Chondrocyte (in vitro differentiated cells): Measurements from ENCODE around the gene SEMA3C. TPM values are rescaled to one million over a fixed set of nuclear protein-coding genes. Genes with fewer than 3 reads are reported as not detected.

Experiments used
- DNase-seq: peaks from one replicate; pipeline ENCODE4 v3.0.0; 2021; ENCODE audit warnings: mixed read lengths, low spot score
- H3K27ac Mint-ChIP-seq: one replicate; pipeline ENCODE4 v1.8.0; 2021; ENCODE audit warnings: mild to moderate bottlenecking, moderate library complexity, mixed read lengths; ENCODE audit not compliant: unreplicated experiment
- H3K27me3 Mint-ChIP-seq: 2 replicates; pipeline ENCODE4 v1.8.0; 2021; ENCODE audit warnings: low read depth, mixed read lengths
- H3K36me3 Mint-ChIP-seq: 2 replicates; pipeline ENCODE4 v1.8.0; 2021; ENCODE audit warnings: low read depth, mixed read lengths
- H3K4me1 Mint-ChIP-seq: 2 replicates; pipeline ENCODE4 v1.8.0; 2021; ENCODE audit warnings: low read depth, mild to moderate bottlenecking, mixed read lengths
- H3K4me3 Mint-ChIP-seq: one replicate; pipeline ENCODE4 v1.8.0; 2021; ENCODE audit warnings: mild to moderate bottlenecking, moderate library complexity, mixed read lengths; ENCODE audit not compliant: unreplicated experiment
- H3K9me3 Mint-ChIP-seq: 2 replicates; pipeline ENCODE4 v1.8.0; 2021; ENCODE audit warnings: low read depth, mixed read lengths
- CTCF ChIP-seq: fragments of 200-600 bp; sonication (generic); IDR thresholded peaks from 2 replicates; pipeline ENCODE4 v1.5.0; 2021; ENCODE audit warnings: antibody characterized with exemption, mild to moderate bottlenecking, moderate library complexity
- long read RNA-seq: library from polyadenylated mRNA; stranded (forward); transcript quantifications from one replicate; pipeline ENCODE4 v2.0.0, GENCODE V29; 2021
- total RNA-seq: library from RNA; stranded (reverse); gene quantifications from 3 replicates; pipeline ENCODE4 v1.2.1, GENCODE V29; 2021

Gene SEMA3C
- total RNA-seq: 77.4 to 155 TPM (median 80.0 TPM) in 3 replicates
- long read RNA-seq, full-length matches to known transcripts: 101 of 128 reads
- long read RNA-seq, partial matches to known transcripts: 13 of 128 reads
- long read RNA-seq, other reads (novel, unspliced or antisense): 14 of 128 reads

GRCh38 chr7:80918909-80919721 is at the start of gene SEMA3C:
Gene SEMA3C (minus strand): TSS chr7:80919051. CDS start chr7:80916781, 2,270 bp downstream.
- no peaks in the 10 kb centered on the region for H3K9me3 Mint-ChIP-seq
- H3K27me3 Mint-ChIP-seq: no peaks in the 10 kb centered on the region
- peak within 1 kb of the TSS; percentile 86 for H3K27ac Mint-ChIP-seq
- TF ChIP-seq CTCF: peak; percentile 23
- peak within 1 kb of the TSS; percentile 82 for H3K4me3 Mint-ChIP-seq
- peaks cover 39% of the 10 kb centered on the region for H3K4me1 Mint-ChIP-seq
- DNase-seq: peak; percentile 95
- H3K36me3 Mint-ChIP-seq: peaks cover 8% of the 10 kb centered on the region

GRCh38 chr7:80968606-80969005 is 49.8 kb upstream of the SEMA3C start:
- no peak for TF ChIP-seq CTCF
- Mint-ChIP-seq H3K4me3 (no peak overlapping the region), H3K9me3 (no peaks in the 10 kb centered on the region), H3K4me1 (no peaks in the 10 kb centered on the region), H3K36me3 (no peaks in the 10 kb centered on the region), H3K27me3 (no peaks in the 10 kb centered on the region), H3K27ac (no peak overlapping the region)
- DNase-seq: no peak

GRCh38 chr7:80967917-80968297 is 49.1 kb upstream of the SEMA3C start:
- no peak for TF ChIP-seq CTCF
- no peaks in the 10 kb centered on the region for H3K9me3 Mint-ChIP-seq
- H3K4me3 Mint-ChIP-seq: no peak overlapping the region

GRCh38 chr7:80967071-80967916 is 48.4 kb upstream of the SEMA3C start:
- H3K27me3 Mint-ChIP-seq: no peaks in the 10 kb centered on the region
- H3K36me3 Mint-ChIP-seq: no peaks in the 10 kb centered on the region
- no peak overlapping the region for H3K27ac Mint-ChIP-seq
- no peak overlapping the region for H3K4me3 Mint-ChIP-seq
- no peaks in the 10 kb centered on the region for H3K9me3 Mint-ChIP-seq
- TF ChIP-seq CTCF: no peak
- DNase-seq: no peak
- no peaks in the 10 kb centered on the region for H3K4me1 Mint-ChIP-seq

More at GRCh38 chr7:80967917-80968297, 49.1 kb upstream of the SEMA3C start:
- Mint-ChIP-seq H3K4me1 (no peaks in the 10 kb centered on the region), H3K36me3 (no peaks in the 10 kb centered on the region), H3K27me3 (no peaks in the 10 kb centered on the region), H3K27ac (no peak overlapping the region)
- DNase-seq: no peak

GRCh38 chr7:80960244-80960795 is 41.5 kb upstream of the SEMA3C start:
- Mint-ChIP-seq H3K4me3 (no peak overlapping the region), H3K4me1 (no peaks in the 10 kb centered on the region), H3K9me3 (no peaks in the 10 kb centered on the region), H3K36me3 (no peaks in the 10 kb centered on the region), H3K27me3 (no peaks in the 10 kb centered on the region), H3K27ac (no peak overlapping the region)
- TF ChIP-seq CTCF: no peak
- no peak for DNase-seq
